ENCODE measurements around the gene OGDHL. TPM values are rescaled to one million over a fixed set of nuclear protein-coding genes. Genes with fewer than 3 reads are reported as not detected.

OGDHL gene
- total and polyA plus RNA-seq, 2 of the 13 experiments (the other 11 are each of a cell fraction or from before 2014, with no cell fraction given) = 3.0 to 9.8 TPM

DNA sequence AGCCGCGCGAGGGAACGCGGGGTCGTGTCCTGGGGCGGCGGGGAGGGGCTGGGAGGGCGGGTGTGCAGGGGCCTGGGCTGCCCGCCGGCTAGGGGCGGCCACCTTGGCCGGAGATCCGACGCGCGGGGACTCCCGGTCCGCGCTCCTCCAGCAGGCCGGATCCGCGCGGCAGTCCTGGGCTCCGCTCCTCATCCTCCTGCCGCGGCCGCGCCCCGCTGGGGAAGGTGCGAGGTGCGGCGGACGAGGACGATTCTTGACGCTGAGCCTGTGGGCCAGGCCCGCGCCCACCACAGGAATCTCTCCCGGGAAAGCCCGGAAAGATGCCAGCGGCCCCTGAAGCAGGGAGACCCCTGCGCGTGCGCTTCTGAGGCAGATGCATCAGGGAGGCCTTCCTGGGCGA lies 6.6 kb upstream of the OGDHL start:
- Histone ChIP-seq H3K27me3 (ENCODE audit: control insufficient read depth in 1 of 2, insufficient read depth in 2 of 2, low read length in 2 of 2) (peaks cover 0 to 31% of the 10 kb centered on the region in 2 experiments; a peak in 4 of 5 replicates), H3K4me3 (replicated peaks in 1 of 3; ENCODE audit: insufficient read depth in 1 of 3, low read depth in 2 of 3, low read length in 3 of 3) (no peak overlapping the region; a peak in 1 of 6 replicates), H3K4me1 (ENCODE audit: insufficient read depth, low read length) (no peaks in the 10 kb centered on the region), H3K9me3 (ENCODE audit: low read length) (no peaks in the 10 kb centered on the region), H3K9ac (ENCODE audit: insufficient read depth, low read depth, low read length) (no peak overlapping the region), H3K36me3 (replicated peaks in 1 of 2; ENCODE audit: control insufficient read depth in 1 of 2, insufficient read depth in 2 of 2, low read length in 2 of 2) (no peaks in the 10 kb centered on the region), H2AFZ (ENCODE audit: low read length) (no peak overlapping the region), H3K4me2 (ENCODE audit: low read depth, low read length) (no peak overlapping the region), H3K79me2 (ENCODE audit: insufficient read depth, low read length) (no peaks in the 10 kb centered on the region), H3K27ac (ENCODE audit: extremely low read length, insufficient read depth, low read length) (no peak overlapping the region), H4K20me1 (ENCODE audit: insufficient read depth, low read length) (no peaks in the 10 kb centered on the region)
- no peak for DNase-seq (ENCODE audit: low spot score)
- POLR2A ChIA-PET = no interaction called here
- intact Hi-C loops (cut with micrococcal nuclease; ENCODE audit: unreplicated experiment) (no loop called here), in situ Hi-C loops (cut with HindIII; ENCODE audit: extremely low pct_ligation_motif_present, low pct_unique_long_range_greater_than_20kb) (loop anchor here (10.0 kb wide), 1 partner anchor 174 kb away; no protein-coding TSS in a partner anchor)
- no peak for FAIRE-seq
- 25% methylated on average over 20 of the region's 45 CpGs for WGBS (ENCODE audit: low lambda C conversion rate)
- peak; percentile 65 for ATAC-seq
- no TSS peak for BruUV-seq (replicated peaks)
- TF ChIP-seq NR3C1 (CRISPR knock-in tag; IDR thresholded peaks at IDR 0.05) = no peak
- TF ChIP-seq ARID2 (CRISPR knock-in tag; IDR thresholded peaks at IDR 0.05; ENCODE audit: borderline replicate concordance) = no peak
- TF ChIP-seq, protein P1, sequence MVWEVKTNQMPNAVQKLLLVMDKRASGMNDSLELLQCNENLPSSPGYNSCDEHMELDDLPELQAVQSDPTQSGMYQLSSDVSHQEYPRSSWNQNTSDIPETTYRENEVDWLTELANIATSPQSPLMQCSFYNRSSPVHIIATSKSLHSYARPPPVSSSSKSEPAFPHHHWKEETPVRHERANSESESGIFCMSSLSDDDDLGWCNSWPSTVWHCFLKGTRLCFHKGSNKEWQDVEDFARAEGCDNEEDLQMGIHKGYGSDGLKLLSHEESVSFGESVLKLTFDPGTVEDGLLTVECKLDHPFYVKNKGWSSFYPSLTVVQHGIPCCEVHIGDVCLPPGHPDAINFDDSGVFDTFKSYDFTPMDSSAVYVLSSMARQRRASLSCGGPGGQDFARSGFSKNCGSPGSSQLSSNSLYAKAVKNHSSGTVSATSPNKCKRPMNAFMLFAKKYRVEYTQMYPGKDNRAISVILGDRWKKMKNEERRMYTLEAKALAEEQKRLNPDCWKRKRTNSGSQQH (CRISPR knock-in tag; IDR thresholded peaks at IDR 0.05; ENCODE audit: low read depth) = no peak
- TF ChIP-seq ZNF607 (CRISPR knock-in tag; IDR thresholded peaks at IDR 0.05; ENCODE audit: borderline replicate concordance) = no peak
- TF ChIP-seq IKZF4 (CRISPR knock-in tag; IDR thresholded peaks at IDR 0.05; ENCODE audit: borderline replicate concordance, low read depth, not compliant biosample characterization) = no peak
- TF ChIP-seq KLF15 (CRISPR knock-in tag; IDR thresholded peaks at IDR 0.05; ENCODE audit: borderline replicate concordance) = no peak
- TF ChIP-seq ZNF136 (CRISPR knock-in tag; IDR thresholded peaks at IDR 0.05; ENCODE audit: low read depth) = no peak
- TF ChIP-seq FOXC1 (CRISPR knock-in tag; IDR thresholded peaks at IDR 0.05; ENCODE audit: borderline replicate concordance) = no peak
- TF ChIP-seq, protein P2, sequence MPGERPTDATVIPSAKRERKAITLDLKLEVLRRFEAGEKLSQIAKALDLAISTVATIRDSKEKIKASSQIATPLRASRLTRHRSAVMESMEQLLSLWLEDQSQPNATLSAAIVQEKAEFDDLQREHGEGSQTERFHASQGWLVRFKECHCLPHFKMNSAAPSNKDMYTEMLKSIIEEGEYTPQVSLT (CRISPR knock-in tag; IDR thresholded peaks at IDR 0.05; ENCODE audit: borderline replicate concordance, low read depth) = no peak
- no peak for TF ChIP-seq SOX13 (IDR thresholded peaks at IDR 0.05)
- no peak for TF ChIP-seq SOX13 (CRISPR knock-in tag; conservative IDR thresholded peaks at IDR 0.05 in 1 of 2, IDR thresholded peaks at IDR 0.05 in 1 of 2)
- no peak for TF ChIP-seq ZNF883 (CRISPR knock-in tag; IDR thresholded peaks at IDR 0.05; ENCODE audit: not compliant biosample characterization)
- TF ChIP-seq, protein P3, sequence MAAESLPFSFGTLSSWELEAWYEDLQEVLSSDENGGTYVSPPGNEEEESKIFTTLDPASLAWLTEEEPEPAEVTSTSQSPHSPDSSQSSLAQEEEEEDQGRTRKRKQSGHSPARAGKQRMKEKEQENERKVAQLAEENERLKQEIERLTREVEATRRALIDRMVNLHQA (CRISPR knock-in tag; IDR thresholded peaks at IDR 0.05) = no peak
- TF ChIP-seq THYN1 (CRISPR knock-in tag; IDR thresholded peaks at IDR 0.05; ENCODE audit: borderline replicate concordance, low read depth) = no peak
- TF ChIP-seq, protein P4, sequence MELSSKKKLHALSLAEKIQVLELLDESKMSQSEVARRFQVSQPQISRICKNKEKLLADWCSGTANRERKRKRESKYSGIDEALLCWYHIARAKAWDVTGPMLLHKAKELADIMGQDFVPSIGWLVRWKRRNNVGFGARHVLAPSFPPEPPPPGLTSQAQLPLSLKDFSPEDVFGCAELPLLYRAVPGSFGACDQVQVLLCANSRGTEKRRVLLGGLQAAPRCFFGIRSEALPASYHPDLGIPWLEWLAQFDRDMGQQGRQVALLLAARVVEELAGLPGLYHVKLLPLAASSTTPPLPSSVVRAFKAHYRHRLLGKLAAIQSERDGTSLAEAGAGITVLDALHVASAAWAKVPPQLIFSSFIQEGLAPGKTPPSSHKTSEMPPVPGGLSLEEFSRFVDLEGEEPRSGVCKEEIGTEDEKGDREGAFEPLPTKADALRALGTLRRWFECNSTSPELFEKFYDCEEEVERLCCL (CRISPR knock-in tag; IDR thresholded peaks at IDR 0.05; ENCODE audit: borderline replicate concordance) = no peak
- TF ChIP-seq BRCA1 (CRISPR knock-in tag; IDR thresholded peaks at IDR 0.05) = no peak
- TF ChIP-seq ZNF839 (CRISPR knock-in tag; IDR thresholded peaks at IDR 0.05; ENCODE audit: borderline replicate concordance) = no peak
- CTCF ChIA-PET (ENCODE audit: low intra/inter-chr PET ratio, low total read pairs) = no interaction called here
